MM.1S (cell line): ENCODE data around the gene FOXP1.

Experiments used
- DNase-seq: peaks from one replicate; pipeline ENCODE4 v3.0.0-alpha.2; 2015
- H2AFZ ChIP-seq: fragments of 300-600 bp; sonication (generic); 2 replicates; pipeline ENCODE4 v1.6.0; 2016; ENCODE audit warnings: antibody characterized with exemption, low read length
- H3F3A ChIP-seq: fragments of 300-600 bp; sonication (generic); 2 replicates; pipeline ENCODE4 v1.6.1; 2016; ENCODE audit warnings: mild to moderate bottlenecking, antibody characterized with exemption, low read length, moderate library complexity, mixed read lengths; ENCODE audit not compliant: insufficient read depth
- H3K27ac ChIP-seq: fragments of 300-600 bp; sonication (generic); 2 replicates; pipeline ENCODE4 v1.5.1; 2016; ENCODE audit warnings: mild to moderate bottlenecking, low read length
- H3K27me3 ChIP-seq: fragments of 300-600 bp; sonication (generic); replicated peaks from 2 replicates; pipeline ENCODE4 v1.6.0; 2016; ENCODE audit warnings: low read length; ENCODE audit not compliant: insufficient read depth
- H3K36me3 ChIP-seq: fragments of 300-600 bp; sonication (generic); replicated peaks from 2 replicates; pipeline ENCODE4 v1.6.1; 2016; ENCODE audit warnings: mild to moderate bottlenecking, low read length, mixed read lengths; ENCODE audit not compliant: insufficient read depth
- H3K4me1 ChIP-seq: fragments of 300-600 bp; sonication (generic); 2 replicates; pipeline ENCODE4 v1.6.1; 2016; ENCODE audit warnings: low read length, mixed read lengths
- H3K4me2 ChIP-seq: fragments of 300-600 bp; sonication (generic); 2 replicates; pipeline ENCODE4 v1.6.0; 2016; ENCODE audit warnings: low read depth, low read length
- H3K4me3 ChIP-seq: fragments of 300-600 bp; sonication (generic); 2 replicates; pipeline ENCODE4 v1.5.1; 2016; ENCODE audit warnings: low read length, mixed read lengths
- H3K79me2 ChIP-seq: fragments of 300-600 bp; sonication (generic); 2 replicates; pipeline ENCODE4 v1.6.1; 2016; ENCODE audit warnings: mixed run types, low read length, mixed read lengths
- H3K9ac ChIP-seq: fragments of 300-600 bp; sonication (generic); 2 replicates; pipeline ENCODE4 v1.6.1; 2016; ENCODE audit warnings: low read length, mixed read lengths
- H3K9me2 ChIP-seq: fragments of 300-600 bp; sonication (generic); replicated peaks from 2 replicates; pipeline ENCODE4 v1.6.1; 2016; ENCODE audit warnings: mild to moderate bottlenecking, low read length, mixed read lengths; ENCODE audit not compliant: insufficient read depth
- H3K9me3 ChIP-seq: fragments of 300-600 bp; sonication (generic); replicated peaks from 2 replicates; pipeline ENCODE4 v1.6.1; 2016; ENCODE audit warnings: mild to moderate bottlenecking, low read length, mixed read lengths; ENCODE audit not compliant: insufficient read depth
- H4K20me1 ChIP-seq: fragments of 300-600 bp; sonication (generic); 2 replicates; pipeline ENCODE4 v1.6.1; 2016; ENCODE audit warnings: mild to moderate bottlenecking, low read length, moderate library complexity, mixed read lengths; ENCODE audit not compliant: insufficient read depth
- EZH2 ChIP-seq: fragments of 300-600 bp; sonication (generic); optimal IDR thresholded peaks from 2 replicates; pipeline ENCODE3; 2017; ENCODE audit warnings: low read depth, mild to moderate bottlenecking, antibody characterized with exemption, low read length, mixed read lengths
- EZH2phosphoT487 ChIP-seq: fragments of 300-600 bp; sonication (generic); IDR thresholded peaks from 2 replicates; pipeline ENCODE4 v1.6.1; 2018; ENCODE audit warnings: antibody characterized with exemption, low read length
- TF ChIP-seq, protein P1 (sequence below): fragments of 300-600 bp; sonication (generic); IDR thresholded peaks from 2 replicates; pipeline ENCODE4 v1.5.1; 2016; ENCODE audit warnings: antibody characterized with exemption, low read length, mixed read lengths

Gene FOXP1

DNA sequence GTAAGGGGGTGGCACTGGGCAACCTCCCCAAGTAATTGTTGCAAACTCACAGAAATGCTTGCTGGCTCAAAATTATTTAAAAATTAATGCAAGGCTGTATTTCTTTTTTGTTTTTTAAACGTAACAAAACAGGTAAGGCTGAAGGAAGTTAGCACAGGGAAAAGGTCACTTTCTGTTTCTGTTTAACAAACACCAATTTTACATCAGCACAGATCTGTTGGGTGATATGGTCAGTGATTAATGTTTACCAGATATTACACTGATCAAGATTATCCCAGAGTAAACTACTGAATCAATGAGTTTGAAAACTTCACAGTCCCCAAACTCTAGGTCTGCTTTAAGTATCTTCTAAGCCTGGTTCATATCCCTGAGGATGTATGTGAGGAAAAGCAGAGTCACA is 558.0 kb downstream of the FOXP1 start:
- peaks cover 66% of the 10 kb centered on the region for H3K79me2 ChIP-seq
- no peaks in the 10 kb centered on the region for H3K27me3 ChIP-seq
- H2AFZ ChIP-seq, result no peak overlapping the region
- H3K27ac ChIP-seq, result no peak overlapping the region; the same call in 1 of the 2 replicates
- no peaks in the 10 kb centered on the region for H3K9me2 ChIP-seq
- peak overlapping the region; percentile 19; the same call in 1 of the 2 replicates for H3K4me2 ChIP-seq
- no peak for DNase-seq
- no peaks in the 10 kb centered on the region for H3K9me3 ChIP-seq
- no peak overlapping the region for H3K9ac ChIP-seq
- TF ChIP-seq EZH2phosphoT487 (no peak), EZH2 (no peak)
- TF ChIP-seq, protein P1, sequence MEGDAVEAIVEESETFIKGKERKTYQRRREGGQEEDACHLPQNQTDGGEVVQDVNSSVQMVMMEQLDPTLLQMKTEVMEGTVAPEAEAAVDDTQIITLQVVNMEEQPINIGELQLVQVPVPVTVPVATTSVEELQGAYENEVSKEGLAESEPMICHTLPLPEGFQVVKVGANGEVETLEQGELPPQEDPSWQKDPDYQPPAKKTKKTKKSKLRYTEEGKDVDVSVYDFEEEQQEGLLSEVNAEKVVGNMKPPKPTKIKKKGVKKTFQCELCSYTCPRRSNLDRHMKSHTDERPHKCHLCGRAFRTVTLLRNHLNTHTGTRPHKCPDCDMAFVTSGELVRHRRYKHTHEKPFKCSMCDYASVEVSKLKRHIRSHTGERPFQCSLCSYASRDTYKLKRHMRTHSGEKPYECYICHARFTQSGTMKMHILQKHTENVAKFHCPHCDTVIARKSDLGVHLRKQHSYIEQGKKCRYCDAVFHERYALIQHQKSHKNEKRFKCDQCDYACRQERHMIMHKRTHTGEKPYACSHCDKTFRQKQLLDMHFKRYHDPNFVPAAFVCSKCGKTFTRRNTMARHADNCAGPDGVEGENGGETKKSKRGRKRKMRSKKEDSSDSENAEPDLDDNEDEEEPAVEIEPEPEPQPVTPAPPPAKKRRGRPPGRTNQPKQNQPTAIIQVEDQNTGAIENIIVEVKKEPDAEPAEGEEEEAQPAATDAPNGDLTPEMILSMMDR, result no peak
- H3K4me3 ChIP-seq, result no peak overlapping the region
- no peaks in the 10 kb centered on the region for H4K20me1 ChIP-seq
- no peaks in the 10 kb centered on the region for H3F3A ChIP-seq
- no peaks in the 10 kb centered on the region for H3K4me1 ChIP-seq
- H3K36me3 ChIP-seq, result no peaks in the 10 kb centered on the region

DNA sequence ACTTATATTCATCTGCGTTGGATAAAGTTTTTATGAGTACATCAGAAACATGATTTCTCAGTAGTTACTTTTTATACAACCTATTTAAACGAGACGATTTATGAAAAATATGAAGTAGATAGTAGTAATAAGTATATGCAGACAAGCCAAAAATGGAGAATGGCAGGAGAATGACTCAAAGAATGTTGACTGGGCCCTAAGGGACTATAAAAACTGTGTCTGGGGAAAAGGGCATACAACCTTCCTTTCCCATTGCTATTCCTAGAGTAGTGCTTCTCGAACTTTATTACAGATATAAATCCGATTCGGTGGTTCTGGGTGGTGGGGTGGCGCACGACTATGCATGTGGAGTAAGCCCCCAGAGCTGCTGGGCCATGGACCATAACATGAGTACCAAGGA is 558.5 kb downstream of the FOXP1 start:
- no peaks in the 10 kb centered on the region for H3K27me3 ChIP-seq
- H3K79me2 ChIP-seq, result peaks cover 61% of the 10 kb centered on the region
- TF ChIP-seq EZH2phosphoT487 (no peak), EZH2 (no peak)
- TF ChIP-seq, protein P1, result no peak
- H3K4me3 ChIP-seq, result no peak overlapping the region
- no peaks in the 10 kb centered on the region for H3K4me1 ChIP-seq
- H3K36me3 ChIP-seq, result no peaks in the 10 kb centered on the region
- DNase-seq, result no peak
- peak overlapping the region; percentile 19; the same call in 1 of the 2 replicates for H3K4me2 ChIP-seq
- no peaks in the 10 kb centered on the region for H3K9me3 ChIP-seq
- no peak overlapping the region for H2AFZ ChIP-seq
- H4K20me1 ChIP-seq, result no peaks in the 10 kb centered on the region
- no peaks in the 10 kb centered on the region for H3F3A ChIP-seq
- no peaks in the 10 kb centered on the region for H3K9me2 ChIP-seq
- no peak overlapping the region for H3K27ac ChIP-seq
- no peak overlapping the region for H3K9ac ChIP-seq

DNA sequence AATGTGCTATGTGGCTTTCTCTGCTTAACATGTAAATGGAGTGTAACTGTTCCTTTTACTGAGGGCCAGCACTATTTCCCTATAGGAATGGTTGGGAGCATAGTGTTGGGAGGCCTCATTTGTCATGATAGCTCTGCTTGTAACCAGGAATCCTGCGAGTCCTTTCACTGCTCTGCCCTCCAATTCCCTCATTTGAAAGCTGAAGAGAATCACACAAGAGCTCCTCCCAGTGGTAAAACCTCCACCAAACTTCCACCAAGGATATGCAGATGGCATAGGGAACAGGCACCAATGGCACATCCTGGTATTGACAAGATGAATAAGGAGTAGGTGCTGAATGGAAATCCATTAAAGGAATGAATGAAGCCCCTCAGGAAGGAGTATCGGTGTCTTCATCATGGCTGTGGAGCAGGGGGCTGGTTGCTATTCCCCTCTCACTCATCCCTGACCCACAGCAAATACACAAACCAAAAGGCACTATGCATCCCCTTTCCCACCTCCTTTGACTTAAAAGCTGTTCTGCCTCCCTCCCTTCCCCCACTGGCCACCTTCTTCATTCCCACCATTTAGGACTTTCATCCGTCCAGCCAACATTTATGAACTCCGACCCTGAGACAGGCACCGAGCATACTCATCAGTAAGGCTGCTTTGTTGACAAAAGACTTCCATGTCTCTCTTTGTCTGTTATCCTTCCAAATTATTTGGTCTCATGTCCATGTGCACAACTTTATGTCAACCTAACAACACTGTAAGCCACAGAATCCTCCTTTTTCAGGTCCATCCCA is 560.8 kb downstream of the FOXP1 start:
- Histone ChIP-seq H3K79me2 (peaks cover 58% of the 10 kb centered on the region), H3K4me2 (no peak overlapping the region)
- no peak for DNase-seq

More for the DNA sequence above, 560.8 kb downstream of the FOXP1 start:
- Histone ChIP-seq H3K9ac (no peak overlapping the region), H4K20me1 (no peaks in the 10 kb centered on the region), H3K4me1 (no peaks in the 10 kb centered on the region), H3K27me3 (no peaks in the 10 kb centered on the region), H3K4me3 (no peak overlapping the region), H3K36me3 (no peaks in the 10 kb centered on the region), H3K9me3 (no peaks in the 10 kb centered on the region), H3K9me2 (no peaks in the 10 kb centered on the region), H3K27ac (no peak overlapping the region), H2AFZ (no peak overlapping the region), H3F3A (no peaks in the 10 kb centered on the region)
- TF ChIP-seq EZH2, result no peak
- TF ChIP-seq, protein P1, result peak; percentile 26
